NCI-H1417 treated with DMSO at 0.1 percent for 48 hours (cell line): ENCODE results near the gene PSG6.
"Not testable (repeated sequence)": the region's sequence is repeated elsewhere in the genome, so short reads cannot be mapped to it uniquely, and the experiment has no call there.

Experiments used
- DNase-seq: peaks from one replicate; lab custom pipeline; 2025; lab: John Stamatoyannopoulos, UW

PSG6 gene

GRCh38 chr19:42917634-42918033 is at the start of gene PSG6:
Gene PSG6 (minus strand): TSS chr19:42917894. CDS start chr19:42917792, 102 bp downstream.
- DNase-seq, result not testable (repeated sequence)

DNA sequence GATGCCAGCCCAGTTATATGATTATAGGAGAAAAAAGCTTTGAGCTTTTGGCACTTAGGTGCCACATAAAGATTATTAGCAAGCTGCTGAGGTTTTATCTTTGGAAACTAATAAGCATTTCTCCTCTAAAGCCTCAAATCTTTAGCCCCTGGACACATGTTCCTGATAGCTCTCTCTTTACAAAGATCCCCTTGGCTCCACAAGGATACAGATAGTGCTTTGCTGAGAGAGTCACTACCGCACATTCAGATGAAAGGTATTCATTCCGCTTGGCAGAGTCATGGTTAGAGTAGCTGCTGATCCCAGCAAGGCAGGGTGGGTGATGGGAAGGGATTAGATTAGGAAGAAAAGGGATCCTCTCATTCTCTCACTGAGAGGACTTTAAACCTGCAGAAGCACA is 47.5 kb upstream of the PSG6 start:
- no peak for DNase-seq

DNA sequence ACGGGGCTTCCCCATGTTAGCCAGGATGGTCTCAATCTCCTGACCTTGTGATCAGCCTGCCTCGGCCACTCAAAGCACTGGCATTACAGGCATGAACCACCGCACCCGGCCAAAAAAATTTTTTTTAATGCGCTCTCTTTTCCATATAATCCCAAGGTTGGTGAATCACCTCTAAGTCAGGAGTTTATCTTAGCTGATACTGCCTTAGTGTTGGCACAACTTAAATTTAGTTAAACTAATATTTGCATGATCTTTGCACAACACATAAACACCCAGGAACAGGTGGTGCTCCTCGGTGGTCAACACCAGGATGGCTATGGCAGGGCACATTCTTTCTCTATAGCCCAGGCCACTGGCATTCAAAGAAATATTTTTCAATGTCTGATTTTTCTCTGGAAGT is 43.4 kb upstream of the PSG6 start:
- DNase-seq, result no peak

GRCh38 chr19:42952126-42952525 is 34.4 kb upstream of the PSG6 start:
- DNase-seq, result not testable (repeated sequence)

DNA sequence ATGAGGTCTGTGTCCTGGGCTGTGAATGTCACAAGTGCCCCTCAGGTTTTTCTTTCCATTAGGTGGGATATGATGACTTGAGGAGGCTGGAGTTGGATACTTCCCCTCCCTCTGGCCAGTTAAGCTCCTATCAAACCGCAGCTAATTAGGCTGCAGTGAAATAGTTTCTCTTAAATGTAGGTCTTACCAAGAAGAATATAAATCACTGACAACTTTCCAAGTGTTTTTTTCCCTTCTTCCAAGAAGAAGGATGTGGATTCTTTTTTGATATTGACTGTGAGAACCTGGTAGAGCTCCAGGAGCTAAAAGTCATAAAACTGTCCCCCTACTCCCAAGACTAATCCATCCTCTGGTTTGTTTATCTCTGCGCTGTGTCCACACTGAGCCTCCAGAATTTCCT is 33.8 kb upstream of the PSG6 start:
- not testable (repeated sequence) for DNase-seq

DNA sequence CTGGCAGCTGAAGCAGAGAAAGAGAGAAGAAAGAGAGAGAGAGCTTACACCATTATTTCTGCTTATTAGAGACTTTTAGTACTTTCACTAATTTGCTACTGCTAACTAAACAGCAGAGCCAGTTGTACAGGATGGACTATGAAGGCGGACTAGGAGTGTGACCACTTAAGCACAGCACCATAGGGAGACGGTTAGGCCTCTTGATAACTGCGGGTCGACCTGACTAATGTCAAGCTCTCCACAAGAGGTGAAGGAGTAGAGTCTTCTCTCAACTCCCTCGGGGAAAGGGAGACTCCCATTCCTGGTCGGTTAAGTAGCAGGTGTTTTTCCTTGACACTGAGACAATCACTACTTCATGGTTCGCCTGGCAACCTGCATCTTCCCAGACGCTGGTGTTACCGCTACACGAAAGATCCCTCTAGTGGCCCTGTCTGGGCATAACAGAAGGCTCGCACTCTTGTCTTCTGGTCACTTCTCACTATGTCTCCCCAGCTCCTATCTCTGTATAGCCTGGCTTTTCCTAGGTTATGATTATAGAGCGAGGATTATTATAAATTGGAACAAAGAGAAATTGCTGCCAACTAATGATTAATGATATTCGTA is 24.6 kb upstream of the PSG6 start:
- no peak for DNase-seq

GRCh38 chr19:42937107-42937506 is 19.4 kb upstream of the PSG6 start, which contains the start of gene PSG7:
Gene PSG7 (minus strand): TSS chr19:42937207. CDS start chr19:42937076, 131 bp downstream.
- not testable (repeated sequence) for DNase-seq

GRCh38 chr19:42934726-42935125 is 17.0 kb upstream of the PSG6 start:
- not testable (repeated sequence) for DNase-seq

- not testable (repeated sequence) for DNase-seq
Observed at GRCh38 chr19:42934183-42934582, 16.5 kb upstream of the PSG6 start.

GRCh38 chr19:42933412-42933811 is 15.7 kb upstream of the PSG6 start:
- not testable (repeated sequence) for DNase-seq

GRCh38 chr19:42932485-42933101 is 14.9 kb upstream of the PSG6 start:
- not testable (repeated sequence) for DNase-seq

- DNase-seq, result not testable (repeated sequence)
Observed at GRCh38 chr19:42930214-42930613, 12.5 kb upstream of the PSG6 start.

- DNase-seq, result no peak
Observed at GRCh38 chr19:42928896-42929295, 11.2 kb upstream of the PSG6 start.

- no peak for DNase-seq
Observed at GRCh38 chr19:42926781-42927180, 9.1 kb upstream of the PSG6 start.

DNA sequence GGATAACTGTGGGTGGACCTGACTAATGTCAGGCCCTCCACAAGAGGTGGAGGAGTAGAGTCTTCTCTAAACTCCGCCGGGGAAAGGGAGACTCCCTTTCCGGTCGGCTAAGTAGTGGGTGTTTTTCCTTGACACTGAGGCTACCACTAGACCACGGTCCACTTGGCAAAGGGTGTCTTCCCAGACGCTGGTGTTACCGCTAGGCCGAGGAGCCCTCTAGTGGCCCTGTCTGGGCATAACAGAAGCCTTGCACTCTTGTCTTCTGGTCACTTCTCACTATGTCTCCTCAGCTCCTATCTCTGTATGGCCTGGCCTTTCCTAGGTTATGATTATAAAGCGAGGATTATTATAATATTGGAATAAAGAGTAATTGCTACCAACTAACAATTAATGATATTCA is 5.4 kb upstream of the PSG6 start:
- DNase-seq, result not testable (repeated sequence)

GRCh38 chr19:42920971-42921370 is 3.3 kb upstream of the PSG6 start:
- DNase-seq, result not testable (repeated sequence)

- DNase-seq, result no peak
Observed at GRCh38 chr19:42919757-42920079, 2.0 kb upstream of the PSG6 start.

GRCh38 chr19:42919070-42919756 is 1.5 kb upstream of the PSG6 start:
- not testable (repeated sequence) for DNase-seq

- not testable (repeated sequence) for DNase-seq
Observed at GRCh38 chr19:42918377-42919069, 829 bp upstream of the PSG6 start.

DNA sequence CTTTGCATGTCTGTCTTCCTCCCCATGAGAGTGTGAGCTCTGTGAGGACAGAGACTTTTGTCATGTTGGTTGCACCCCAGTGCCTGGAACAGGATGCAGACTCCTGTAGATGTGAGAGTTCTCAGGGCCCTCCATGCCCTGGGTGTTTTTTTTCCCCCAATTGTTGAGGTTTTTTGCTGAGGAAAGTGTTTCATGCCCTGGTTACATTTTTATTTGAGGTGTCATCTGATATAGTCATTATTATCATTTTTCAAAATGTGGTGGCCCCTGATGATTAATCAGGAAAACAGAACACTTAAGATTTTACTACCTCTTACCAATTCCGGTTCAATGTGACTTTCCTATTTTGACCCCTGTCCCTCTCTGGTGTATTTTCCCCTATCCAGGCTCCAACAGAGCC is 763 bp downstream of the PSG6 start:
- DNase-seq, result not testable (repeated sequence)

DNA sequence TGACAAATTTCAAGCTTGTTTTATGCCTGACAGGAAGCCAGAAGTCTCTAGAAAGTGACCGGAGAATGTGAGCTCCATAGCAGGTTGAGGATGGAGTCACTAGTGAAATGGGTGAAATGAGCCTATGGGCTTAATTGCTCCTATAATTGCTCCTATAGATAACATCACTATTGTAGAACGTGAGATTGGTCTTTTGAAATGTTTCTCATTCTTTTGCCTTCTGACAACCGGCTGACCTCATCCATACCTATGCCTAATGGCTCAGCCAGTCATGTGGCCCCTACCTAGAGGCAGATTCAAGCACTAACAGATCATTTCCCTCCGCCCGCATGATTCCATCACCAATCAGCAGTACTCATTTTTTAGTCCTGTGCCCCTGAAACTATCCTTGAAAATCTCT is 4.2 kb downstream of the PSG6 start:
- DNase-seq, result not testable (repeated sequence)

GRCh38 chr19:42912941-42913340 is 4.8 kb downstream of the PSG6 start:
- DNase-seq, result not testable (repeated sequence)

DNA sequence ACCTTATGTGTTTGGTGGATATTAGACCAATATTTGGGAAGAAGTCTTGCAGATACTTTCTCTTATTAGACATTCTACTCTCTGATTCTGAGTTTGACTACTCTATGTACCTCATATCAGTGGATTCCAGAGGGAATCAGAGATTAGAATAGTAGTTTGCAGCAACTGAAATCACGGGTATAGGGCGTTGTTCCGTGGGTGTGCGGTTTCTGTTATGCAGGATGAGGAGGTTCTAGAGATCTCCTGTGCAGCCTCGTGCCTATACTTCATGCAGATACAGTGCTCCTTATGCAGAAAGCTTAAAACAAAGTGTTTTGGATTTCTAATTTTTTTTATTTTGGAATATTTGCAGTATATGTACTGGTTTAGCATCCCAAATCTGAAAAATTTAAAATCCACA is 6.0 kb downstream of the PSG6 start:
- DNase-seq, result not testable (repeated sequence)
